Right lung (tissue), 5 donors: Measurements from ENCODE around the gene WDR81. TPM values are rescaled to one million over a fixed set of nuclear protein-coding genes. Genes with fewer than 3 reads are reported as not detected.
"Not testable (repeated sequence)": the region's sequence is repeated elsewhere in the genome, so short reads cannot be mapped to it uniquely, and the experiment has no call there.

Source experiments
- DNase-seq, 2 donors: peaks; one replicate each; pipeline ENCODE4 v3.0.0-alpha.2; 2013
- polyA plus RNA-seq, 5 donors: library from polyadenylated mRNA; unstranded; fragments of 120-200 nt; gene quantifications; one replicate each; pipeline versions ENCODE4 v1.2.1 to v1.2.3, GENCODE V29; 2013; ENCODE audit warnings: inconsistent platforms in 1 of 5, low replicate concordance in 1 of 5; ENCODE audit not compliant: insufficient read length in 5 of 5, insufficient read depth in 1 of 5

The WDR81 gene
- polyA plus RNA-seq, 5 donors: 6.6 to 13.7 (median 10.1) TPM

GRCh38 chr17:1753767-1754429 is 29.4 kb downstream of the WDR81 start:
- no peak for DNase-seq

- no peak for DNase-seq
Measured at GRCh38 chr17:1754430-1755112, 30.1 kb downstream of the WDR81 start.

- no peak for DNase-seq
Measured at GRCh38 chr17:1755252-1755826, 30.8 kb downstream of the WDR81 start.

- DNase-seq: no peak
Measured at GRCh38 chr17:1755827-1756262, 31.3 kb downstream of the WDR81 start.

GRCh38 chr17:1758807-1759206 is 34.3 kb downstream of the WDR81 start:
- no peak for DNase-seq

- no peak for DNase-seq
Measured at GRCh38 chr17:1759529-1759928, 35.0 kb downstream of the WDR81 start.

GRCh38 chr17:1762233-1762900 is 37.9 kb downstream of the WDR81 start:
- no peak for DNase-seq

- DNase-seq: no peak
Measured at GRCh38 chr17:1762901-1763898, 38.7 kb downstream of the WDR81 start.

- DNase-seq: no peak
Measured at GRCh38 chr17:1764284-1764683, 39.8 kb downstream of the WDR81 start.

GRCh38 chr17:1764705-1765104 is 40.2 kb downstream of the WDR81 start:
- DNase-seq: not testable (repeated sequence)

- no peak for DNase-seq
Measured at GRCh38 chr17:1765576-1765975, 41.1 kb downstream of the WDR81 start.

GRCh38 chr17:1766382-1767135 is 42.1 kb downstream of the WDR81 start:
- DNase-seq: no peak

GRCh38 chr17:1767358-1767757 is 42.9 kb downstream of the WDR81 start:
- no peak for DNase-seq

- no peak for DNase-seq
Measured at GRCh38 chr17:1769822-1770477, 45.4 kb downstream of the WDR81 start.

- not testable (repeated sequence) for DNase-seq
Measured at GRCh38 chr17:1773000-1773695, 48.6 kb downstream of the WDR81 start.

GRCh38 chr17:1773696-1774181 is 49.2 kb downstream of the WDR81 start:
- peak in 1 of 2 donors; percentile 61 for DNase-seq

- no peak for DNase-seq
Measured at GRCh38 chr17:1774390-1775176, 50.1 kb downstream of the WDR81 start.

GRCh38 chr17:1776328-1776727 is 51.8 kb downstream of the WDR81 start:
- no peak for DNase-seq
